HG02763 (cell line): Measurements from ENCODE around the gene USO1.
"Not testable (repeated sequence)": the region's sequence is repeated elsewhere in the genome, so short reads cannot be mapped to it uniquely, and the experiment has no call there.

ENCODE experiments used
- ATAC-seq: cut with Tn5 transposase; IDR thresholded peaks from one replicate; pipeline ENCODE4 v1.9.1; 2021; ENCODE audit warnings: mild to moderate bottlenecking, moderate library complexity; ENCODE audit not compliant: unreplicated experiment

The USO1 gene

DNA sequence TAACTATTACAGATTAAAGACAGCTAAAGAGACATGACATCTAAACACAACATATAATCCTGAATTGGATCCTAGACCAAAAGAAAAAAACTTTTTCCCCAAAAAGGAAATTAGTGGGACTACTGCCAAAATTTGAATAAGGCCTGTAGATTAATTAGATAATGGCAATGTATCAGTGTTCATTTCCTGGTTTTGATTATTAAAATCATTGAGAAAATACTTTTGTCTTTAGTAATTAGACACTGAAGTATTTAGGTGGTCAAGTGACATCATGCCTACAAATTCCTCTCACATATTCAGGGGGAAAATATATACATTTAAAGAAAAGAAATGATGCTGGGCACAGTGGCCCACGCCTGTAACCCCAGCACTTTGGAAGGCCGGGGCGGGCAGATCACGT is 10.4 kb upstream of the USO1 start:
- no peak for ATAC-seq

DNA sequence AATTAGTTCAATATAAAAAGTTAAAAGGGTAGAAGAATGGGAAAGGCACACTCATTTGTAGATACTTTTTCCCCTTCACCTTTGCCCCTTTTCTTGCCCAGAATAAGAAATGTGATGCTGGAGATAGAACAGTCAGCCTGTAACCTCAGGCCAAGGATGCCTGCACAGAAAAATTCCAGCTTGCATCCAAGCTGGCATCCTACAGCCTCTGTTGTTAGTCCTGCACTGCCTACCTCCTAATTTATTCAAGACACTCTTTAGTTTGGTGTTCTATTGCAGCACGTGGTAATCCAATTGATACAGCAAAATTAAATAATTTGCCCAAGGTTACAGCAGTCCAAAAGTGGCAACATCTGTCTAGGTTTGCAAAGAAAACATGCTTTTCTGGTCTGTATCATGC is 9.7 kb upstream of the USO1 start:
- ATAC-seq, result no peak

DNA sequence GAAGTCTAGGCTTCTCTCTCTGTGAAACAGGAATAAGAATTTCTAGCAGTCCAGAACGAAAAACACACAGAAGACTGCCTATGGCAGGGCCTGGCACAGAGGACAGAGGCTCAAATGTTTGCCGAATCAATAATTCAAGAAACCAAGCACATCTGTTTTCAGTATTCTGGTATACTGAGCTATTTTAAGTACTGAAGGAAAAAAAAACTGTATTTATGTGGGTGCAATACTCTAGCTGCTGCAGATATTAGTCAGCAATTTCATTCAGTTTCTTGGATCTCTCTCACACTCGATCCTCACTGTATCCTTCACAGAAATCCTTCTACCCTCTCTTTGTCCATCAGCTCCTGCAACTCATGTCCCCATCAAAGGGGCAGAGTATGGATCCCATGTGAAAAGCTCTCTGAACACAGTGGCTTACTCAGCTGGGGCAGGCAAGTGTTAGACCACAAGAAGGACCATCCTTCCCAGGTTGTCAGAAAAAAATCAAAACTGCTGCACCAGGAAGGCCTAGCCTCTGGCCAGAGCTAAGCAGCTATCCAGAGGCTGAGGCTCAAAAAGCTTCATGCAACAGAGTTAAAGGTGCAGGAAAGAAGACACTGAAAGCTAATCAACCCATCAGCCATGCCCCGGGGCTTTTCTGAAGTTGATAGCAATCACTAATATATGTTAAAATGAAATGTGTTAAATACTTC is 9.1 kb upstream of the USO1 start:
- no peak for ATAC-seq

DNA sequence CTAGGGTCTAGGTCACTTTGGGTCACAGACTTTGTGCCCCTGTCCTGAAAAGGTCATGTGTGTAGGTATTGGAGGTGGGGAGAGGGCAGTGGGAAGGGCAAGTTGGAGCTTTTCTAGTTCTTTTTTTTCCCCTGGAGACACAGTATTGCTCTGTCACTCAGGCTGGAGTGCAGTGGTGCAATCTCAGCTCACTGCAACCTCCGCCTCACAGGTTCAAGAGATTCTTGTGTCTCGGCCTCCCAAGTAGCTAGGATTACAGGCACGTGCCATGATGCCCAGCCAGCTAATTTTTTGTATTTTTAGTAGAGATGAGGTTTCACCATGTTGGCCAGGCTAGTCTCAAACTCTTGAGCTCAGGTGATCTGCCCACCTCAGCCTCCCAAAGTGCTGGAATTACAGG is 8.3 kb upstream of the USO1 start:
- not testable (repeated sequence) for ATAC-seq

DNA sequence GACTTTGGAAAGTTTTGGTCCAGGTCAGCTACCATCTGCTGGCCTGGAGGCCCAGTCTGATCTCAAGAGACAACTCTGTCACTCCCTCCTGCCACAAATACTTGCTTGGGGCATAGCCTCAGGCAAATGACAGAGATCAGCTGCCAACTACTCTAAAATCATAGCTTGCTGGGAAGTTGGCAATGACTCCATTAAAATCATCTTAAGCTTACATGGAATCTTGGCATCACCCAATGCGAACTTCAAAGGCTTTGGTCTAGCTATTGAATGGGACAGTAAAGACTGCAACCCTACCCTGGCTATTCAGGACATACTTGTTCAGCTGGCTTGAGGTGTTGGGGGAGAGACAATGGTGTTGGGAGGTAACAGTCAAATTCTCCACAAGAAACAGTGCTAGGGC is 7.0 kb upstream of the USO1 start:
- ATAC-seq, result no peak

DNA sequence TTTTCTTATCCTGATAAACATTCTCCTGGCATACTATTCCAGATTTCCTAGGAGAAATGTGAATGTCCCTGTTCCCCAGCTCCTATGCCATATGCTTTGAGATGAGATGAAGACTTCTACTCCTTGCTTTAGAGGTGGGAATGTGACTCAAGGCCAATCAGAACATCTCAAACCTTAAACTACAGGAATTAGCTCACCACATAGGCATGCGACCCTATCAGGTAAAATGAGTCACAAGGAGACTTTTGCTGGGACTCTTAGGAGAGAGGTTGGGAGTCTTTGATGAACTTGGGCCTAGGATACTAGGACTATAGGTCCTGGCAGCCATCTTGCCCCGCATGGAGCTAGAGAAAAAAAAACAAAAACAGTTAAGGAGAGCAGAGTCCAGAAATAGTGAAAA is 5.8 kb upstream of the USO1 start:
- no peak for ATAC-seq

DNA sequence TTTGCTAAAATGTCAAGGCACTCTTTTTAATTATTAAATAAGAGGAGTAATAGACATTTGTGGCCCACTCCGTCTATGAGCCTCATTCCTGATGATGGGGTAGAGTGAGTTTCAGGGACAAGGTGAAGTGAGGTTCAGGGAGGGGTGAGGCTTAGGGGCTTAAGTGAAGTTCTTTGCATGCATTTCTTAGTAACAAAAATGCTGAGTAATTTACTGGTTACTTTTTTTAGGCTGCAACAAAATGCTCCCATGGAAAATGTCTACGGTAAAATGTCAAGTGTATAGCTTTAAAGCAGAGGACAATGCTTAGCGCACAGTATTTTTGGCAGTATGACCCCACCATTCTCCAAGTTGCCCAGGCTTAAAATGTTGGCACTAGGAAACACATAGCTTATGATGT is 2.0 kb upstream of the USO1 start:
- ATAC-seq, result no peak

DNA sequence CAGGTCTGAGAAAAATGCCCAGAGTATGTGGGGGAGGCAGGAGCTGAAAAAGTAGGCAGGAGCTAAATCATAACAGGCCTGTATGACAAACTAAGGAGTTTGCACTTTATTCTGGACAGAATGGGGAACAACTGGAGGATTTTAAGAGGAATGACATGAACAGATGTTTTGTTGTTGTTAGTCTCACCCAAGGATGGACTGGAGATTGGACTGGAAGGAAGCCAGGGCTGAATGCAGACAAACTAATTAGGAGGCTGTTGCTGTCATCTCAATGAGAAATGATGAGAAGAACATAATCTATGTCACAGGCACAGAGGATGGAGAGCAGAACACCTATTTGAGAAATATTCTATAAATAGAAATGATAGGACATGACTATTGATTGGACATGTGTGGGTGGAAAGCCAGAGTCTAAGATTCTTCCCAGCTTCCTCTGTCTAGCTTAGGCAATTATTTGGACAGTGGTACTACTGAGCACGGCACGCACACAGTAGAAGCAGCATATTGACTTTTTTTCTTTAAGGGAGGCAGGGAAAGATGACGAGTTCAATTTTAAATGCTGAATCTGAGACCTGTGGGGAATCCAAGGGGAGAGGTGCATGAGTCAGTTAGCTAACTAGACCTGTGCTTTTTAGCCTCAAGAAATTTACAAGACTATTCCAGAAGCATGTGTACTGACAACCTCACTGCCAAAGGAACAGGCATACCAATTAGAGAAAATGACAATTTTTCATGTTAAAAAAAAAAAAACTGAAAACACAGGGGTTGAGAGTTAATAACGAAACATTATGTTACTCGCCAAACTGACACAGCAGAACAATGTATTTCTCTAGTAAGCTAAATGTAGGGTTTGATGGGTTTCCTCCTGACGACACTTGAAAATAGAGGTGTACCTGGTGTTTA is 963 bp upstream of the USO1 start:
- no peak for ATAC-seq

DNA sequence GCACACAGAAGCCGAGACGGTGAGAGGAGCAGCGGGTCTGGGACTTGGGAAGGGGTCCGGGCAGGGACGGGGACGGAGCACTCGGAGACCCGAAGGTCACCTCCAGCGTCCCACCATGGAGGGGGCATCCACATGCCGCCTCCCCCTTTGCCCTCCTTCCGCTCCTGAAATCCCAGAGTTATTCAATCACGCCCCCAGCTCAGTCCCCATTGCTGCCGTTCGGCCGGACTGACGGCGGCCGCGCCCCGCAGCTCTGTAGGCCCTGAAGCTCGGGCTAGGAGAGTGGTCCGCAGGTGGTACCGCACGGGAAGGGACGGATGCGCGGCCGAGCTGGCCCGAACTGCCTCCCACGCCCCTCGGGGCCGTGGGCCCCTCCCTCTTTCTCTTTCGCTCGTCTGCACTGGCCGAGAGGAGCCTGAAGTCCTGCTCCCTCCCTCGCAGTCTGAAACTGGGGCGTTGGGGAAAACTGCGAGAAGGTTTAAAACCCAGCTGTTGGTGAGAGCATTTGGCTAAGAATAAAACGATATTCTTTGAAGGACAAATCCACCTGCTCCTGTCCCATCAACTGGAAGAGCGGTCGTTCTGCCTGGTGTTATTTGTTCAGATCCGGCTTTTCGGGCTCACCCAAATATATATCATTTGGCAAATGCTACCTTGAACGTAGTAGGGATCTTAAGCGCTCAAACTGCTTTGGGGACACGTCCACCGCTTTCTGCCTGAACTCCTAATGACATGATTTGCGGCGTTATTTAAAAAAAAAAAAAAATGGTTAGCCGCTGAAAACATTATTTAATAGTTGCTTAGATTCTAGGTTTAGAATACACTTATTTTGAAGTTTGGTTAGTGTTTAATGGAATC is 719 bp downstream of the USO1 start:
- ATAC-seq, result peak; percentile 51

DNA sequence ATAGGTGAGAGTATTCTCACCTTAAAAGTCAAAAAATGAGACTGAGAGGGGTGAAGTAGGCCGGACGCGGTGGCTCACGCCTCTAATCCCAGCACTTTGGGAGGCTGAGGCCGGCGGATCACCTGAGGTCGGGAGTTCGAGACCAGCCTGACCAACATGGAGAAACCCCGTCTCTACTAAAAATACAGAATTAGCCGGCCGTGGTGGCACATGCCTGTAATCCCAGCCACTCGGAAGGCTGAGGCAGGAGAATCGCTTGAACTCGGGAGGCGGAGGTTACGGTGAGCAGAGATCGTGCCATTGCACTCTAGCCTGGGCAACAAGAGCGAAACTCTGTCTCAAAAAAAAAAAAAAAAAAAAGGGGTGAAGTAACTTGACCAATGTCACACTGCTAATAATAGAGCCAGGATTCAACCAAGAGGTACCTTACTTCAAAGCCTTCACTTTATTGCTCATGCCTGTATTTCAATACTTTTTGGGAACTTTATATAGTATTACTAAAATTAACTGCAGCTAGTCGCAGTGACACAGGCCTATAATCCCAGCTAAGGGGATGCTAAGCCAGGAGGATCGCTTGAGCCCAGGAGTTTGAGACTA is 1.7 kb downstream of the USO1 start:
- ATAC-seq, result not testable (repeated sequence)

DNA sequence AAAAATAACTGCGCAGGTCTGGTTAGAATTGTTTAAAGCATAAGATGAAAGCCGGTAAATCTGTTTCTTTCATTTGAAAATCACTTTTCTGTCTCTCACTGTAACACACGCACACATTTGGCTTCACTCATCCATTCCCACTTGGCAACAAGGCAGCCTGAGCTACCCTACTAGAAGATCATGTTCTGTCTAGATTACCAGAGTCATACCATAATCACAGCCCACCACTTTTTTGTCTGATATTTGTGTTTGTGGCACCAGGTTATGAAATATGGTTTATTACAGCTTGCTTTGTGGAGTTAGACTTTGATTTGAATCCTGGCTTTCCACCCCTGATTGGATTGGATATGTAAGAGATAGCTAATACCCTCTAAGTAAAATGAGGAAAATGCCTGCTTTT is 2.2 kb downstream of the USO1 start:
- no peak for ATAC-seq

DNA sequence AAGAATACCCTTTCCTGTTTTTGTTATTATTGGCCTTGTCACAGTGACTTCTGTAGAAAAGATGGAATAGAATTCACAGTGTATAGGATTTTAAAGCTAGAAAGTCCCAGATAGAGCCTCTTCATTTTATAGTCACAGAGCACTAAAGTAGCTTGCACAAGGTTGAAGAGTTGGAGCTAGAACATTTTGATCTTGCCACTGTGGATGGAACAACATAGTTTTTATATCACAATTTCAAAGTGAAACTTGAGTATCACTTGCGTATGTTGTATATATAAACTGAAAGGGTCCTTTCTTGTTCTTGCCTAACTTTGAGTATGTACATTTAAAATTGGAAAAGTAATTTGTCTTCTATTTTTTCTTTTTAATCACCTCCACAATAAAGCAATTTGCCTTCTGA is 2.7 kb downstream of the USO1 start:
- no peak for ATAC-seq

DNA sequence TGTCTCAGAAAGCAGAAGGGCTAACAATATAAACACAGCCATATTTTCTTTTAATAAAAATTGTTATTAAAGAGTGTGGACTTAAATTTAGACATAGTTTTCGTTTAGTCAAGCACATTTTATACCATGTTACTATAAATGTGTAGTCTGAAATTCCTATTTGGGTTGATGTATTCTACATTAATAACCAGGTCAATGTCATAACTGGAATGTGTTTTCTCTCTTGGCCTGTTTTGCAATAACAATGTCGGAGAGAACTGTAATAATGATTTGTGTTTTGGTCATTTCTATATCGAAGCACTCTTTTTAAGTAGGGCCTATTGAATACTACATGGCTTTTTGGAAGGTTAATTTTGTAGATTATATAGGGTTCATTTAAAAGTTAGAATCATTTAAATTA is 5.5 kb downstream of the USO1 start:
- no peak for ATAC-seq

DNA sequence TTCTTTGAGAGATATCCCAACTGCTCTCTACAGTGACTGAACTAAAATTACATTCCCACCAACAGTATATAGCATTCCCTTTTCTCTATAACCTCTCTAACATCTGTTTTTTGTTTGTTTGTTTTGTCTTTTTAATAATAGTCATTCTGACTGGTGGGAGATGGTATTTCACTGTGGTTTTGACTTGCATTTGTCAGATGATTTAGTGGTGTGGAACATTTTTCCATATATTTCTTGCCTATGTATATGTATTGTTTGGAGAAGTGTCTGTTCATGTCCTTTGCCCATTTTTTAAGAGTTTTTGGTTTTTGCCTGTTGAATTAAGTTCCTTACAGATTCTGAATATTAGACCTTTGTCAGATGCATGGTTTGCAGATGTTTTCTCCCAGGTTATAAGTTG is 9.0 kb downstream of the USO1 start:
- no peak for ATAC-seq

DNA sequence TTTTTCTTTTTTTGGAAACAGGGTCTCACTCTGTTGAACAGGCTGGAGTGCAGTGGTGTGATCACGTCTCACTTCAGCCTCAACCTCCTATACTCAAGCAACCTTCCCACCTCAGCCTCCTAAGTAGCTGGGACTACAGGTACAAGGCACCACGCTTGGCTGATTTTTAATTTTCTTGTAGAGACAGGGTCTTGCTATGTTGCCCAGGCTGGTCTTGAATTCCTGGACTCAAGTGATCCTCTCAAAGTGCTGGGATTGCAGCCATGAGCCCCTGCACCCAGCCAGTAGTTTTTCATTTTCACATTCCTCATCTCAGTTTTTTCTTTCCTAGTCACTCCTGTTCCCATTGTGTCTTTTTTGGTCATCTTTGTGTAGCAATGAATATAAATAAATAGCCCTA is 11.1 kb downstream of the USO1 start:
- ATAC-seq, result no peak

DNA sequence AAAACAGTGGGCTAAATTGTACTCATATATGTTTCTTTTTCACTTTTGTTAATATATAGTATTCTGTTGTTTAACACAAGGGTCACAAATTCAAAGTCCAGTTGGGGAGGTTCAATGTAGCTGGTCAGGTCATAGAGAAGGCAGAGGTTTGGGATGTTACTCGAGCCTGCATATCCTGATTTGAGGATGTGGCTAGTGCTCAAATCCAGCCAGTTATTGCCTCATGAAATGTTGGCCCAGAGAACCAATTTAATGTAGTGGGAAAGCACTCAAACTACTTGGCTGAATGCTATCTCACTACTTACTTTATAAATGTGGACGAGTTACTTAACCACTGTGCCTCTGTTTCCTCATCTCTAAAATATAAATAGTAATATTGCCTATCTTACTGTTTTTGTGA is 12.5 kb downstream of the USO1 start:
- ATAC-seq, result no peak

DNA sequence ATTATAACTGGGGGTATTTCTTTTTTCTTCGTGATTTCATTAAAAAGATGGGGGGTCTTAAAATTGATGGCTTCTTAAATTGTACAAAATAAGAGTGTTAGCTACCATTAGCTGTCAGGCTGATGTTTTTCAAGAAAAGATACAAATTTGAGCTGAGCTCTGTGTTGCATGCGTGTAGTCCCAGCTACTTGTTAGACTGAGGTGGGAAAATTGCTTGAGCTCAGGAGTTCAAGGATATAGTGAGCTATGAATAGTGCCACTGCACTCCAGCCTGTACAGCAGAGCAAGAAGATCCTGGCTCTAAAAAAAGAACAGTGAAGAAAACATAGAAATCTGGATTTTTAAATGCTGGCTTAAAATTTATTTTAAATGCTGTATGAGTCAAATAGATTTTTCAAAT is 13.0 kb downstream of the USO1 start:
- no peak for ATAC-seq

DNA sequence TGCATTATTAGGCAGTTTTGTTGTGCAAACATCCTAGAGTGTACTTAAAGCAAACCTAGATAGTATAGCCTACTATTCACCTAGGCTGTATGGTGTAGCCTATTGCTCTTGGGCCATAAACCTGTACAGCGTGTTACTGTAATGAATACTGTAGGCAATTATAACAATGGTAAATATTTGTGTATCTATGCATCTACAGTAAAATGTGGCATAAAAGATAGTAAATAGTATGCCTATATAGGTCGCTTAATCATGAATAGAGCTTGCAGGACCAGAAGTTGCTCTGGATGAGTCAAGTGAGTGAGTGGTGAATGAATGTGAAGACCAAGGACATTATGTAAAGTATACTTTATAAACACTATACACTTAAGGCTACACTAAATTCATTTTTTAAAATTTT is 16.6 kb downstream of the USO1 start:
- no peak for ATAC-seq

DNA sequence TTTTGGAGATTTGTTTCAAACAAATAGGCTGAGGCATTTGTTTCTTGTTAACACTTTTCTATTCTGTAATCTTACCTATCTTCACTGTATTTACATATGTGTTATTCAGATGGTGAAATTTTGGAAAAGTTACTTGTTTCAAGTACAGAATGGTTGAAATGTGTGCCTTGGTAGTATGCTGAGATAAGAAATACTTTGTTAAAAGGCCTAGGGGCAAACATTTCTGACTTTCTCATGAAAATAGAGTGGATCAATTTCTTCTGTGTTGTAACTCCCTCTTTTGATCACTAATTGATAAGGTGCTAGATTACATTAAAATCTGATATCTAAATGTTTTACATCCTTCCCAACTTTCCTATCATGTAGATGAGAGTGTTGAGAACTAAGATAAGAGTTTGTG is 18.1 kb downstream of the USO1 start:
- ATAC-seq, result no peak

DNA sequence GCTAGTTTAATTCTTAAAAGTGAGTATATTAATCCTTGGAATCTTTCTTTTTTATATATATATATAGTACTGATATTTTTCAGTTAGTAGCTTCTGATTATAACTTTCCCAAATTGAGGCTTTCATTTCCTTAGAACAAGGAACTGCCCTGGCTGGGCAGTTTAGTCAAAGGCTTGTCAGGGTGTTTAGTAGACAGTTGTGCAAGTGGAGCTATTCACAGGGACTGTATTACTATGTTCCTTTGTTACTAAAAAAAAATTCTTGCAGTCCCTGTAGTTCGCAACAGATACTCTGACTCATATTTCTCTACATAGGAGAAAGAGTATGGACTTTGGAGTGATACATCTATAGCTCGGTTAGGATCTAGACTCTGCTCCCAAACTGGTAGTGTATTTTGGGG is 20.8 kb downstream of the USO1 start:
- ATAC-seq, result no peak

DNA sequence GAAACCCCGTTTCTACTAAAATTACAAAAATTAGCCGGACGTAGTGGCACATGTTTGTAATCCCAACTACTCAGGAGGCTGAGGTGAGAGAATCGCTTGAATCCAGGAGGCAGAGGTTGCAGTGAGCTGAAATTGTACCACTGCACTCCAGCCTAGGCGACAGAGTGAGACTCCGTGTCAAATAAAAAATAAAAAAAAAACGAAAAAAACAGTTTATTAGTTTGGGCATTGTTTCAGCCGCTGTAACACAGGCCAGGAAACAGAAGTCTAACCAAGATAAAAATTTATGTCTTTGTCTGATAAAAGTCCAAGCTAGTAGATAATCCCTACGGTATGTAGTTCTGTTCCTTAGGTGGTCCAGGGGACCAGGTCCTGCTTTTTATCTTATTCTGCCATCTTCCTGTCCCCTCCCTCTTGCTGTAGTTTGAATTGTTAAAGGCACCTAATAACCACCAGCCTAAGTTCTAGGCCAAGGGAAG is 21.4 kb downstream of the USO1 start:
- no peak for ATAC-seq
